Measurements from ENCODE around the gene SEC62. TPM values are rescaled to one million over a fixed set of nuclear protein-coding genes. Genes with fewer than 3 reads are reported as not detected.

Gene SEC62, protein sequence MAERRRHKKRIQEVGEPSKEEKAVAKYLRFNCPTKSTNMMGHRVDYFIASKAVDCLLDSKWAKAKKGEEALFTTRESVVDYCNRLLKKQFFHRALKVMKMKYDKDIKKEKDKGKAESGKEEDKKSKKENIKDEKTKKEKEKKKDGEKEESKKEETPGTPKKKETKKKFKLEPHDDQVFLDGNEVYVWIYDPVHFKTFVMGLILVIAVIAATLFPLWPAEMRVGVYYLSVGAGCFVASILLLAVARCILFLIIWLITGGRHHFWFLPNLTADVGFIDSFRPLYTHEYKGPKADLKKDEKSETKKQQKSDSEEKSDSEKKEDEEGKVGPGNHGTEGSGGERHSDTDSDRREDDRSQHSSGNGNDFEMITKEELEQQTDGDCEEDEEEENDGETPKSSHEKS
- 34.0 and 39.4 TPM in 2 replicates for total RNA-seq (2014; rRNA removed; shearing (Covaris generic))
- 185 and 193 TPM in 2 replicates for polyA plus RNA-seq (2016; fragmentation: Nextera tagmentation; extraction: Ambion mirVana)

DNA sequence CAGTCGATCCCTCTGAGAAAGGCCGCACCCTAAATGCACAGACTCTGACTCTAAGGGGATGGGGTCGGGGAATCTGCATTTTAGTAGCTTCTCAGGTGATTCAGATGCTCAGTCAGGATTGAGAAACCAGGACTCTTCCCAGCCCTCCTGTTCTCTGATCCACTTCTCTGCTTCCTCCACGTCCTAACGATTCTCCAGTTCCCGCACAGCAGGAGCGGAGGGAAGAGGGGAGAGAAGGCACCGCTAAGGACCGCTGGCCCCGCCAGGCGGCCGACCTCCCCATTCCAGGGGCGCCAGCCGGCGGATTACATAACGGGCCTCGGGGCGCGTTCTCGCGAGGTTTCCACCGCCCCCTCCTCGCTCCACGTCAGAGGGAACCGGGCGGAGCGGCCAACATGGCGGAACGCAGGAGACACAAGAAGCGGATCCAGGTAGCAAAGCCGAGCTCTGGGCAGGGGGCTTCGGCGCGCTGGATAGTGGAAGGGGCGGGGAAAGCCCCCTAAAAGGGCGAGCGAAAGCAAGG, at the start of gene SEC62:
Gene SEC62 (plus strand): TSS at position 380 of the 523 bp plus-strand sequence. CDS start 16 bp downstream, at position 396.
- H3K36me3 ChIP-seq (ENCODE audit: low read depth): no peaks in the 10 kb centered on the region
- H3K27ac ChIP-seq: peak within 1 kb of the TSS; percentile 86
- peak within 1 kb of the TSS; percentile 95 for H3K9ac ChIP-seq
- H3K4me3 ChIP-seq: peak within 1 kb of the TSS; percentile 92
- peaks cover 55% of the 10 kb centered on the region for H3K79me2 ChIP-seq (ENCODE audit: insufficient read depth)
- no peak for TF ChIP-seq EZH2 (IDR thresholded peaks at IDR 0.05; ENCODE audit: insufficient read depth, poor library complexity, severe bottlenecking)
- TF ChIP-seq EZH2phosphoT487 (IDR thresholded peaks at IDR 0.05; ENCODE audit: insufficient read depth, low read depth): no peak
- H3F3A ChIP-seq (ENCODE audit: insufficient read depth): no peaks in the 10 kb centered on the region; the same call in 1 of the 2 replicates
- DNase-seq: peak; percentile 97
- H3K4me2 ChIP-seq (ENCODE audit: unreplicated experiment): peak within 1 kb of the TSS; percentile 100
- 1 to 2% methylated on average over 30 to 37 of the region's 37 CpGs for WGBS, 2 experiments (ENCODE audit: low coverage in 1 of 2, low lambda C conversion rate in 2 of 2, missing lambda C conversion rate in 2 of 2)
- H3K27me3 ChIP-seq (replicated peaks; ENCODE audit: insufficient read depth): no peaks in the 10 kb centered on the region
- H4K20me1 ChIP-seq (ENCODE audit: insufficient read depth): peaks cover 14% of the 10 kb centered on the region; the same call in 1 of the 2 replicates
- H3K9me2 ChIP-seq (ENCODE audit: insufficient read depth): no peaks in the 10 kb centered on the region
- in situ Hi-C loops (cut with MboI): no loop called here
- H3K4me1 ChIP-seq (ENCODE audit: insufficient read depth): peaks cover 18% of the 10 kb centered on the region
- H3K9me3 ChIP-seq (ENCODE audit: low read depth): no peaks in the 10 kb centered on the region
- H2AFZ ChIP-seq: peak within 1 kb of the TSS; percentile 98

- H3K27ac ChIP-seq: no peak overlapping the region
- 43 to 52% methylated on average over 8 of the region's 8 CpGs for WGBS, 2 experiments (ENCODE audit: low coverage in 1 of 2, low lambda C conversion rate in 2 of 2, missing lambda C conversion rate in 2 of 2)
- no peak overlapping the region for H3K4me3 ChIP-seq
- DNase-seq: no peak
- H3K9me3 ChIP-seq (ENCODE audit: low read depth): no peaks in the 10 kb centered on the region
- in situ Hi-C loops (cut with MboI): no loop called here
- no peaks in the 10 kb centered on the region for H3K36me3 ChIP-seq (ENCODE audit: low read depth)
- H3F3A ChIP-seq (ENCODE audit: insufficient read depth): no peaks in the 10 kb centered on the region
- no peaks in the 10 kb centered on the region for H4K20me1 ChIP-seq (ENCODE audit: insufficient read depth)
- H3K9ac ChIP-seq: no peak overlapping the region
- no peak overlapping the region for H3K4me2 ChIP-seq (ENCODE audit: unreplicated experiment)
- TF ChIP-seq EZH2 (IDR thresholded peaks at IDR 0.05; ENCODE audit: insufficient read depth, poor library complexity, severe bottlenecking): no peak
- TF ChIP-seq EZH2phosphoT487 (IDR thresholded peaks at IDR 0.05; ENCODE audit: insufficient read depth, low read depth): no peak
- H2AFZ ChIP-seq: no peak overlapping the region
- no peaks in the 10 kb centered on the region for H3K9me2 ChIP-seq (ENCODE audit: insufficient read depth)
- H3K4me1 ChIP-seq (ENCODE audit: insufficient read depth): no peaks in the 10 kb centered on the region
- H3K27me3 ChIP-seq (replicated peaks; ENCODE audit: insufficient read depth): peaks cover 4% of the 10 kb centered on the region; the same call in 1 of the 2 replicates
- H3K79me2 ChIP-seq (ENCODE audit: insufficient read depth): no peaks in the 10 kb centered on the region
These were observed 43.4 kb upstream of the SEC62 start for GRCh38 chr3:169923189-169923588.

DNA sequence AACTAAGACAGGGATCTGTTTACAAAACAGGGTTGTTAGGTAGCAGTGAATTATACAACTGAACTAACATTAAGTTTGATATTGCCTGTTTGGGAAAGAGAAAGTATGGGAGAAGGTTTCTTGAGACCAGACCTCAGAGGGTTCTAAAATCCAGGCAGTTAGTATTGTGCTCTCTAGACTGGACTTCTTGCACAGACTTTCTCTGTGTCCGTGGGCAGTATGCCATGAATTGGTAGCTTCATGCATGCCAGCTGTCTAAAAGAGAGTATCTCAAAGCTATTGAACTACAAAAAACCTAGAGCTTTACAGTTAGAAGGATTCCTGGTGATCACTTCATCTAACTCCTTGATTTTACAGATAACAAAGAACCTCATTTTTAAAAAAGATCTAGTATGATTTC, 42.8 kb upstream of the SEC62 start:
- peak; percentile 4 for DNase-seq
- in situ Hi-C loops (cut with MboI): no loop called here
- Histone ChIP-seq H3K4me2 (ENCODE audit: unreplicated experiment) (no peak overlapping the region), H3K27me3 (replicated peaks; ENCODE audit: insufficient read depth) (peaks cover 4% of the 10 kb centered on the region; the same call in 1 of the 2 replicates), H2AFZ (no peak overlapping the region), H3K9me3 (ENCODE audit: low read depth) (no peaks in the 10 kb centered on the region), H3K79me2 (ENCODE audit: insufficient read depth) (no peaks in the 10 kb centered on the region), H3K4me1 (ENCODE audit: insufficient read depth) (no peaks in the 10 kb centered on the region), H3K4me3 (no peak overlapping the region), H3K36me3 (ENCODE audit: low read depth) (no peaks in the 10 kb centered on the region), H3K27ac (no peak overlapping the region), H3F3A (ENCODE audit: insufficient read depth) (no peaks in the 10 kb centered on the region), H3K9ac (no peak overlapping the region), H3K9me2 (ENCODE audit: insufficient read depth) (no peaks in the 10 kb centered on the region), H4K20me1 (ENCODE audit: insufficient read depth) (no peaks in the 10 kb centered on the region)
- TF ChIP-seq EZH2phosphoT487 (IDR thresholded peaks at IDR 0.05; ENCODE audit: insufficient read depth, low read depth): no peak
- no peak for TF ChIP-seq EZH2 (IDR thresholded peaks at IDR 0.05; ENCODE audit: insufficient read depth, poor library complexity, severe bottlenecking)
- 12 to 13% methylated on average over 1 of the region's 1 CpG for WGBS, 2 experiments (ENCODE audit: low coverage in 1 of 2, low lambda C conversion rate in 2 of 2, missing lambda C conversion rate in 2 of 2)

DNA sequence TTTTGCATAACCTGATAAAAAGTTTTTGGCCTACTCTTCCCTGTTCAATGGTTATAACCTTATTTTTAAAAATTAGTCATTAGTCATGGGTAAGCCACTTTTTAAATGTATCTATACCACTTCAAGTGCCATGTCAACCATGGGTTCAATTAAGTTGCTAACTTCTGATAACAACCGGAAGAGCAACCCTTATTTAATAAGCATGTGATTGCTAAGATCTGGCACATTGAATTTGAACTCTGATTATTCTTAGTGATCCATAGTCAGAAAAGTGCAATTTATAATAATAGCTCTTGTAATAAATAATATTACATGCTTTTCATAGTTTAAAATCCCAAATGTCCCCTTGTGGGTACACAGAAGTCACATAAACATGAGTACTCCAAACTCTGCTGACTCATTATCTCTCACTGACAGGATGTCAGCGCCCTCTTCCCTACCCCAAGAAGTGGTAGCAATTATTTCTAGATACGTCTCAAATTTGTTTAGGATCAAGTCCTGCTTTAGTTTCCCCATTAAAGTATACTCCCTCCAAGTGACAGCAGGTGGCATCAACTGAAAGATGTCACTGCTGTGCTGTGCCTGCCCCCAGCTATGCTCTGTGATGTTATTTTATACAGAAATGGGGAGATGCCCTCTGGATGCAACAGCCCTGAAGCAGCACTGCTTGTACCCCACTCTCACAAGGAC, 36.6 kb upstream of the SEC62 start:
- H3K27me3 ChIP-seq (replicated peaks; ENCODE audit: insufficient read depth): no peaks in the 10 kb centered on the region
- TF ChIP-seq EZH2 (IDR thresholded peaks at IDR 0.05; ENCODE audit: insufficient read depth, poor library complexity, severe bottlenecking) (no peak), EZH2phosphoT487 (IDR thresholded peaks at IDR 0.05; ENCODE audit: insufficient read depth, low read depth) (no peak)
- no peaks in the 10 kb centered on the region for H3F3A ChIP-seq (ENCODE audit: insufficient read depth)
- no peaks in the 10 kb centered on the region for H3K79me2 ChIP-seq (ENCODE audit: insufficient read depth)
- H3K36me3 ChIP-seq (ENCODE audit: low read depth): no peaks in the 10 kb centered on the region
- no peaks in the 10 kb centered on the region for H3K9me2 ChIP-seq (ENCODE audit: insufficient read depth)
- H3K9me3 ChIP-seq (ENCODE audit: low read depth): no peaks in the 10 kb centered on the region
- no peaks in the 10 kb centered on the region for H4K20me1 ChIP-seq (ENCODE audit: insufficient read depth)
- no peak overlapping the region for H2AFZ ChIP-seq
- H3K9ac ChIP-seq: no peak overlapping the region
- no peak overlapping the region for H3K27ac ChIP-seq
- H3K4me1 ChIP-seq (ENCODE audit: insufficient read depth): no peaks in the 10 kb centered on the region
- in situ Hi-C loops (cut with MboI): no loop called here
- no peak overlapping the region for H3K4me3 ChIP-seq
- DNase-seq: no peak
- H3K4me2 ChIP-seq (ENCODE audit: unreplicated experiment): no peak overlapping the region
- WGBS, 2 experiments (ENCODE audit: low coverage in 1 of 2, low lambda C conversion rate in 2 of 2, missing lambda C conversion rate in 2 of 2): 84 to 87% methylated on average over 3 of the region's 3 CpGs
